HG02678 (cell line): Measurements from ENCODE around the gene PTPN7.
"Not testable (repeated sequence)": the region's sequence is repeated elsewhere in the genome, so short reads cannot be mapped to it uniquely, and the experiment has no call there.

Source experiments
- ATAC-seq: cut with Tn5 transposase; IDR thresholded peaks from one replicate; pipeline ENCODE4 v1.9.1; 2021; ENCODE audit warnings: mild to moderate bottlenecking, moderate library complexity; ENCODE audit not compliant: unreplicated experiment

The PTPN7 gene

DNA sequence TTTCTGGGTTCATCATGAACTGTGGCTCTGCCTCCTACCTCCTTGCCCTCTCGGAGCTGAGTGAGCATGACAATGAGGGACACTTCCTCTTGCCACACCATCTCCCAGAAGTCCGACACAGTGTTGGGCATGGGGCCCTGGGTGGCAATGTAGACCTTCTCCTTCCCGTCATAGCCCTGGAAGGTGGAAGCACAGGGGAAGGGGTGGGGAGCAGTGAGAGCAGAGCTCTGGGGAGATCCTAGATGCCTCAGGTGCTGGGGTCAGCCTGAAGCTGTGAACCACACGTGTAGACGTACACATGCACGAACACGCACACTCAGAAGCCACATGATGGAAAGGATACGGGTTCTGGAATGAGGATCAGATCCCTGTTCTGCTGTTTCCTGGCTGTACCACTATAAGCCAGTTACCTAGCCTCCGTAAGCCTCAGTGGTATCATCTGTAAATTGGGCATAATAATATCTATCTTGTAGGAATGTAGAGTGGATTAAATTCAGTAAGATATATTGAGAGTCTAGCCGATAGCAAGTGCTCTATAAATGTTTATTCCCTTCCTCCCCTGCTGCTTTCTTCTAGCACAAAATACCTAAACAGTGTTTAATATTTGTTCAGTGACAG is 6.1 kb downstream of the PTPN7 start:
- no peak for ATAC-seq

DNA sequence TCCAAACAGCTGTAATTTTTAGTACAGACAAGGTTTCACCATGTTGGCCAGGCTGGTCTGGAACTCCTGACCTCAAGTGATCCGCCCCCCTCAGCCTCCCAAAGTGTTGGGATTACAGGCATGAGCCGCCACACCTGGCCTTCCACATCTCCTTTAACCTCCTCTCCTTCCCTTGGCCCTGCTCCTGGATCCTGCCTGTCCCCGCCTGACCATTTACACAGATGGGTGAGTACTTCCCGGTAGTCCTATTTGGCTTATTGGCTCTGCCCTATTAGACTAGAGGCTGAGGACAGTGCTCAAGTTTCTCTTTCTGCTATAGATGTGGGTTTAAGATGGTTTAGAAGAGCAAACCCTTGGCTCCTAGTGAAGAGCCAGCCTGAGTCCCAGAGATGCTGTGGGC is 7.1 kb downstream of the PTPN7 start:
- ATAC-seq: no peak

DNA sequence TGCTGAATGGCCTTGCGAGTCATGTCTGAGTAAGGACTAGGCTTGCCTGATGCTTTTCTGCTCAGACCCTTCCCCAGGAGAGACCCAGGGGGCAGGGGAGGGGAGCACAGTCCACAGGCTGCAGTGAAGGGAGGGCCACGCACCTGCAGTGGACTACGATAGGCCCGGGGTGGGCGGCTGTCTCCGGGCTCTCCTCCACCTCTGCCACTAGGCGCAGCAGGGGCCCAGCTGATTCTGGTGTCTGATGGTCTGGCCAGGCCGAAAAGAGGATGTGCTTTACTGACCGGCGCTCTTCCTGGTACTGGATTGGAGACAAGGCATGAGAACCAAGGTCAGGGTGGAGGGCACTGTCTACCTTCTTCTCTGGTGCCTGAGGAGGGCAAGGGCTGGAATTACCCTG is 8.0 kb downstream of the PTPN7 start:
- no peak for ATAC-seq

DNA sequence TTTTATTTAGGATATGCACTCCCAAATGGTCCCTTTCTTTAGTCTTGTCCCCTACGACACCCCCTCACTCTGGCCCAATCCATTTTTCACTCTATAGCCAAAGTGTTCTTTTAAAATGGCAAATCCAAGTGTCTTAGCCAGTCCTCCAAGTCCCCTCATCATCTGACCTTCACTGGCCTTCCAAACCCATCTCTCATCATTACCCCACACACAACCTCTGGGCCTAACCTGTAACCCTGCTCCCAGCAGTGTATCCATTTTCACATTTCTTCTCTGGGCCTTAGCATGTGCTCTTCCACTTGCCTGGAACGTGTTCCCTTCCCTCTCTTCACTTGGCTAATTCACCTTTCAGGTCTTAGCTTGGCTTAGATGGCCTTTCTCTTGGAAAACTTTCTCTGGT is 9.4 kb downstream of the PTPN7 start:
- ATAC-seq: no peak

DNA sequence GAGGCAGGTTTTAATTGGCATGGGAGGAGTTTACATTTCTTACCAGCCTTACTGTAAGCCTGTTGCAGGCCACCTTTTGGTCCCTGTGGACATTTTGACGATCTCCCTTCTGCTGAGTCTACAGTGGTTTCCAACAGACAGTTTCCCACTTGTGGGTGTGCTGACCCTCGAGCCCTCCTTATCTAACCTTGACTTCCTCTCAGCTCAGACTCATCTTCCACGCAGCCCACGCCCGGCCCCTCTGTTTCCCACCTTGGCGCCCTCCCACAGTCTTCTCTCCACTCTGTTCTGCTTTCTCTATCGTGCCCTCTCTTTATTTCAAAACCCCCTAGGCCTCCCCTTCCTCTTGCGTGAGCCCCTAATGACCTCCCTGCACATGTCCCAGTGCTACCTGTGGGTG is 9.8 kb downstream of the PTPN7 start:
- no peak for ATAC-seq

DNA sequence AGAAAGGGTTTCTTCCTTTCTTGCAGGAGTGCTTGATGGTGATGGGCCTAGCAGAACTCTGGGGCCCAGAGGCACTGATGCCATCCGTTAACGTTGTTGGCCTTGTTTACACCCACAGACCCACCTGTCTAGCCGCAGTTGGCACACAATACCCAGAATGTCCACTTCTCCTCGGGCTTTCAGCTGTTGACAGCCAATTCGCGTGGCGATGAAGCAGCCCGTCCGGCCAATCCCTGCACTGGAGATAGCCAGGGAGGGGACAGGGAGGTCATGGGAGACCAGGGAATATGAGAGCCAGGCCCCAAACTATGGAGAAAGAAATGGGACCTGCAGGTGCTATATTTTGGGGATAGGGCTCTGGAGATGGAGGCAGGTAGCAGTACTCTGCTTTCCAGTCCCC is 10.2 kb downstream of the PTPN7 start:
- ATAC-seq: no peak

DNA sequence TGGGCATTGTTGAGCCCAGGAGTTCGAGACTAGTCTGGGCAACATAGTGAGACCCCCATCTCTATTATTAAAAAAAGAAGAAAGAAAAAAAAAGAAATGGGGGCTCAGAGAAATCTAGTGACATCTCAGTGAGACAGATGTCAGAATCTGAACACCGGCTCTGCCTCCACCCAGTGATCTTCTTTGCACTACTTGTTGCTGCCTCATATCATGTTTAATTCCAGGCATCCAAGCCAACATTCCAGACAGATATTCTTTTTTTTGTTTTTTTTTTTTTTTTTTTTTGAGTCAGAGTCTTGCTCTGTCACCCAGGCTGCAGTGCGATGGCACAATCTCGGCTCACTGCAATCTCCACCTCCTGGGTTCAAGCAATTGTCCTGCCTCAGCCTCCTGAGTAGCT is 10.8 kb downstream of the PTPN7 start:
- ATAC-seq: no peak

DNA sequence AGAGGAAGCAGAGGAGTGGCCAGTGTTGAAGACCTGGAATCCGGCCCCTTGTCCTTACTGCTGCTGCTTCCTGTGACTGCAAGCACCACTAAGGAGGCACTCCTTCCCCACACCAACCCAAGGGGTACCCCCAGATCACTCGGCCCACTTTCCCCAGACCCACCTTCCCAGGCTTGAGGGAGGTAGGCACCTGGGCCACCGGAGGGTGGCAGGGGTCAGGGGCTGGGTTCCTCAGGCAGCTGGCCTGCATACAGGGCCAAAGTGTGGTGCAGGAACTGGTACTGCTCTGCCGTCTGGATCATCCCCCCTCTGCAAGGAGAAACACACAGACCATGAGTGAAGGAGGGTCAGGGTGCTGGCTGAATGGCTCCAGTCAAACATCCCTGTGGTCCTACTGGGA is 12.0 kb downstream of the PTPN7 start:
- no peak for ATAC-seq

DNA sequence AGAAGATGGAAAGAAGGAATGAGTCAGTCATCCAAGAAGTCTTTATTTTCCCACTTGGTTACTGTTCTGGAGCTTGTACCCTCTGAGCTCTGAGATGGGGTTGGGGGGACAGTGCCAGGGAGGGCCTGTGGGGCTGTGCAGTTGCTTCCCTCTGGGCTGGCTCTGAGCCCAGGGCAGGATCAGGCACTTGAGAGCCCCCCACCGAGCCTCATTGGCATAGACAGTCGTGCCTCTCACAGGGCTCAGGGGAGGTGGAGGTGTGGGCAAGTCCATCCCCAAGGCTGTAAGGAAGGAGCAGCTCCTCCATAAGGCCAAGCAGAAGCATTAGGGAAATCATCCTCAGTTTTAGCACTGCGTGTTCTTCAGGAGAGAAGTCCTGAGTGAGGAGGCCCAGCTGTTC is 13.4 kb downstream of the PTPN7 start:
- ATAC-seq: no peak

DNA sequence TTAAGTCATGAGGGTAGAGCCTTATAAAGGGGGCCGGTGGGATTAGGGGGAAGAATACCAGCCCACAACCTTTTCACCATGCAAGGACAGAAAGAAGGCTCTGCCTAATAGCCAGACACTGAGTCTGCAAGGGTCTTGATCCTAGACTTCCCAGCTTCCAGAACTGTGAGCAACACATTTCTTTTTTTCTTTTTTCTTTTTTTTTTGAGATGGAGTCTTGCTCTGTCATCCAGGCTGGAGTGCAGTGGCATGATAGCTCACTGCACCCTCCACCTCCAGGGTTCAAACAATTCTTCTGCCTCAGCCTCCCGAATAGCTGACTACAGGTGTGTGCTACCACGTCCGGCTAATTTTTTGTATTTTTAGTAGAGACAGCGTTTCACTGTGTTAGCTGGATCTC is 14.1 kb downstream of the PTPN7 start:
- no peak for ATAC-seq

DNA sequence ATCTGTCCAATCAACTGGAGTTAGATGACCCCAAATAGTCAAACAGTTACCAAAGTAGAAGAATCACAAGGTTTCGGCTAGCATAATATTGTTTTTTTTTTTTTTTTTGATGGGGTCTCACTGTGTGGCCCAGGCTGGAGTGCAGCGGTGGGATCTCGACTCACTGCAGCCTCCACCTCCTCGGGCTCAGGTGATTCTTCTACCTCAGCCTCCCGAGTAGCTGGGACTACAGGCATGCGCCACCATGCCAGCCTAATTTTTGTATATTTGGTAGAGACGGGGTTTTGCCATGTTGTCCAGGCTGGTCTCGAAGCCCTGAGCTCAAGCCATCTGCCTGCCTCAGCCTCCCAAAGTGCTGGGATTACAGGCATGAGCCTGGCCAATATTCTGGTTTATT is 14.7 kb downstream of the PTPN7 start:
- ATAC-seq: not testable (repeated sequence)

DNA sequence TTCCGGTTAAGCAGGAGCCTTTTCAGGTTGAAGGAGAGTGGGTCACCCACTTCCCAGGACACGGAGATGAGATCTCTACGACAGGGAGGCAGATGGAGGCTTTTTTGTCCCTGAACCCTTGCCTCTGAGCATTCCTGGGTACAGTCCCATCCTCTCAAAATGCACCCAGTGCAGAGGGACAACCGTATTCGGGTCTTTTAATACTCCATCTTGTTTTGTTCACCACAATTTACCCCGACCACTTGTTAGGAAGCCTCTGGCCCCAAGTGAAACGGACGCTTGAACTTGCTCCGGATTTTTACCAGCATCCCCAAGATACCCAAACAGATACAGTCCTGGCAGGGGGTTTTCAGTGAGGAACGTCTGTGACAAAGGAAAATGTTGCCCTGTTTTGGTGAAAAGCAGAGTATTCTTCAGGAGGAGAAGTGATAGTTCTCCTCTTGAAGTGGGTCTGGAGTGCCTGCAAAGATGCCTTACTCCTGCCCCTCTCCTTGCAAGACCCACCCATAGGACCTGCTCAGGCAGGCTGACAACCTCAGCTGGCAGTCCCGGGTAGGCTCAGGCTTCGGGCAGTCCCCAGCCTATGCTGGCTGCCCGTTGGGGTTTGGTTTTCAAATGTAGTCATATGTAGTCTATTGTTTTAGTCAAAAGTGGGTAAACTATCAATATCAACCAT is 15.2 kb downstream of the PTPN7 start:
- ATAC-seq: no peak

DNA sequence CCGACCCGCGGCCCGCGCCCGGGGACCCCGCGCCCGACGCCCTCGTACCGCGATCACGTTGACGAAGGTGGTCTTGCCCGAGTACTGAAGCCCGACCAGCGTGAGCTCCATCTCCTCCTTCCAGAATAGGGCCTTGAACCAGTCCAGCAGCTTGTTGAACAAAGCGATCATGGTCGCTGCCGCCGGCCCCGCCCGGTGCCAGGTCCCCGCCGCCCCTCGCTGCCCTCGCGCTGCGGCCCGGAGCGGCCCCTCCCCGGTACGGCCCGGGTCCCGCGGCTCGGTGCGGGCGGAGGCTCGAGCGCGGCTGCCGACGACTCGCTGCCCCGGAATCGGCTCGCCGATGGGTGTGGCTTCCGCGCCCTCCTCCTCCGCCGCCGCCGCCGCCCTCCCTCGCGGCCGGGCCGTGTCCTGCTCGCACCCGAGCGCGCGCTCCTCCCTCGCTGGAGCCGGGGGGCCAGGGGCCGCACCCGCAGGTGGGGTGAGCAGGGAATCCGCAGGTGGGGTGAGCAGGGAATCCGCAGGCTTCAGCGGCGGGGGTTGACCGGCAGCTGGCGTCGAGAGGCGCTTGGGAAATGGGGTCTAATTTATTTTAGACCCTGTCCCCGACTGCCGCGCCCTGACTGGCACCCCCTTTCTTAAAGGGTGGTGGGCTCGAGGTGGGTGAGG is 15.9 kb downstream of the PTPN7 start, which contains the start of gene ARL8A:
ARL8A (minus strand) TSS at position 336 of the 666 bp plus-strand sequence; CDS start at position 171, 165 bp downstream.
- ATAC-seq: peak; percentile 68

DNA sequence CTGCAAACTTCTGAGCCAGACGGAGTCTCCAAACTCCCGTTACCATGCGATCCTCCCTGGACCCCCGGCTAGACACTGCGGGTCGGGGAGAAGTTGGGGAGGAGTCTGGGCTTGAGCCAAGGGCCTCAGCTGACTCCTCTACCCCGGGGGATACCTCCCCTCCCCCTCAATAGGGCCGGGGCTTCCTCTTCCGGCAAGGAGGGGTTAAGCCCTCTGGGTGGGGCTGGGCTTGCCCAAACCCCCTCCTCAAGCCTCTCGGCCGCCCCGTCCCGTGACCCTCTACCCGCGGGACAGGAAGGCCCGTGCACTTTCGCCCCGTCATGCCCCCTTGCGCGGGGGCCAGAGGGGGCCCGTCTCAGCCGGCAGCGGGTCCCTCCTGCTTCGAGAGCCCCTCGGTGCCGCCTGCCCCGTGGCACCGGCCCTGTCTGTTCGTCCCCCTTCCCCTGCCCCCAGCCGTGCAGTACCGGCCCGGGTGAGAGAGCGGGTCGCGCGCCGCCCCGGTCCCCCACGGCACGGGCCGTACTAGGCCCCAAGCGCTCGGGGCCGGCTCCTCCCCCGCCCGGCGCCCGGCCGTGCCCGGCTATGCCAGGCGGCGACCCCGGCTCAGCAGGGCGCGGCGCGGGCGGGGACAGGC is 16.5 kb downstream of the PTPN7 start:
- peak; percentile 40 for ATAC-seq

DNA sequence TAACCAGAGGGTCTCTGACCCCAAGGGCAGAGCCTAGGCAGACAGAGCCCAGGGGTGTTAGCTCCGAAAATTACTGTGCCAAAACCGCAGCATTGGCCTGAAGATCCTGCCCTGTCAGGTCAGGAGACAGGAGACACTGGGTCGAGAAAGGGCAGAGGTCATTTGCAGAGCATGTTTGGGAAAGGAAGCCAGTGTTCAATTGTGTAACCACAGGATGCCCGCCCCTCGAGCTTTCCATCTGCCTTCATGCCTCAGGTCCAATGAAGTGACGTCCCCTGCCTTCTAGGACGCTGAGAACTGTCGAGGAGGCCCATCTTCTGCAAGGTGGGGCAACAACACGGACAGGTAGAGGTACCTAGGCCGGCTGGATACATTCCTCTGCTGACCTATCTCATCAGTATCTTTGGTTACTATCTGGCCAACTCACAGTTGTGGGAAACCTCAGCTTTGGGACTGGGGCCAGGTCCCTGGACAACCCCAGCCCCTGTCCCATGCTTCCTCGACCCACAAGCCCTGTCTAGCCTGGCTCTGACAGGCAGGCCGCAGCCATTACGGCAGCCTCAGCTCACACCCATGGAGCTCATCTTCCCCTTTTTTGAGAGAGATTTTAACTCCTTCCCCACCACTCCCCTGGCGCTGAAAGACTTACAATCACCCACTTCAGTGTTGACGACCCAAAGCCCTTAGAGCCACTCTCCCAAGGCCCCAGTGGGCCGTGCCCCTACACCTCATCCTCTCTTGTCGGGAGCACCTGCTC is 17.2 kb downstream of the PTPN7 start:
- ATAC-seq: peak; percentile 20

DNA sequence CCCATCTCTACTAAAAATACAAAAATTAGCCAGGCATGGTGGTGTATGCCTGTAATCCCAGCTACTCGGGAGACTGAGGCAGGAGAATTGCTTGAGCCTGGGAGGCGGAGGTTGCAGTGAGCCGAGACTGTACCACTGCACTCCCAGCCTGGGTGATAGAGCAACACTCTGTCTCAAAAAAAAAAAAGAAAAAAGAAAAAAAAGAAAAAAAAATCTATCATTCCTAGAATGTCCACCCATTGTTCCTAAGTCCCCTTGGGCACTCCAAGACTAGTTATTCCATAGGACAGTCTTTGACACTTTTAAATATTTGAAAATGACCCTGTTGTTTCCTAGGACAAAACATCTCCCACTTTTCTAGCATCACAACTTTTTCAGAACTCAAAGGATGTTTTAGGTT is 18.9 kb downstream of the PTPN7 start:
- ATAC-seq: not testable (repeated sequence)

DNA sequence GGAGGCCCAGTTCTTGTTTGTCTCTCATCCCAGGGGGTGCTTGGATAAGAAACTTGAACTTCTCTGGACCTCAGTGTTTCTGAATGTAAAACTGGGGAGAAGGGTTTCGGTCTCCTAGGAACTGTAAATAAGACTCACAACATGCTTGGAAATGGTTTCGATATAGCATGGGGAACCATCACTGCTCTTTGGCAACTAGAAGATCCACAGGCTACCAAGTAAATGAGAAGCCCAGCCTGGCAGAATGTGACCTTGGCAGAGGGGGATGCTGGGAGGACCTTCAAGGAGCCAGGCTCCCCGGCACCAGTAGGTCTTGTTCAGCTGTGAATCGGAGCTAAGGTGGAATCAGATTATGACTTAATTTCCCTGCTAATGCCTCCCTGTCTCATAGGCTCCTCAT is 19.6 kb downstream of the PTPN7 start:
- ATAC-seq: no peak

DNA sequence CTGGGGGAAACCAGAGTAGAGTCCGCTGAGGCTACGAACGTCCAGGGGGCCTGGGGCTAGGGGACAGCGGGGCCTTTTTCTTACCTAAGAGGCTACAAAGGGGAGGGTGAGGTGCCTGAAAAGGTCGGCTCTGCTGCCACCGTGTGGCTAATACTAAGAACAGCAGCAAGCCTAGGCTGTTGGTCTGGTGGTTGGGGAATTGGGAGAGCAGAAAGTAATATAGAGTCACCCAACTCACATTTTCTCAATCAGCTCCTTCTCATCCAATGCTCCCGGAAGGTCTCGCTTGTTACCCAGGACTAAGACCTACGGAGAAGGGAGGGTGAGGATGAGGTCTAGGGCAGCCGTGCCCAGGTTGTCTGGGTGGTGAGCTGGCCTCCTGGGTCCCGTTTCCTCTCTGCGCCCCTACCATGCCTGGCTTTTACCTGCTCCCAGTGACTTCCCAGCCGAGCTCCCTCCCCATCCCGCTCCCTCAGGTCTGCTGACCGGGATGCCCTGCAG is 25.1 kb downstream of the PTPN7 start:
- ATAC-seq: peak; percentile 70

DNA sequence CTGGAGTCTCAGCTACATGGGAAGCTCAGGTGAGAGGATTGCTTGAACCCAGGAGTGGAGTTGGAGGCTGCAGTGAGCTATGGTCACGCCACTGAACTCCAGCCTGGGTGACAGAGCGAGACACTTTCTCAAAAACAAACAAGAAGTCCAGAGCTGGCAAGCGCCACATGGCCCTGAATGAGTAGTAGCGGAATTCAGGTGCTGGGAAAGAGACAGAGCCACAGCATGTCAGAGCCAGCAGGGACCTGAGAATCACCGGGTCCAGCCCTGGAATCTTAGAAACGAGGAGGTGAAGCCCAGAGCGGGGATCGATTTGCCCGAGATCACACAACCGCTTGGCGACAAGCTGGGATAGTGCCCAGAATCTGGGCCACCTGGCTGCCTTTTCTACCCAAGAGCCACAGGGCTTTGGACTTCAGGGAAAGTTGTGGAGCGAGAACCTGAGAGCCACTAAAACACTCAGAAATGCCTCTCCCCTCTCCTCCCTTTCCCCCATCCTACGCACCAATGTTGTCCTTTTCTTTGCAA is 25.7 kb downstream of the PTPN7 start:
- no peak for ATAC-seq

DNA sequence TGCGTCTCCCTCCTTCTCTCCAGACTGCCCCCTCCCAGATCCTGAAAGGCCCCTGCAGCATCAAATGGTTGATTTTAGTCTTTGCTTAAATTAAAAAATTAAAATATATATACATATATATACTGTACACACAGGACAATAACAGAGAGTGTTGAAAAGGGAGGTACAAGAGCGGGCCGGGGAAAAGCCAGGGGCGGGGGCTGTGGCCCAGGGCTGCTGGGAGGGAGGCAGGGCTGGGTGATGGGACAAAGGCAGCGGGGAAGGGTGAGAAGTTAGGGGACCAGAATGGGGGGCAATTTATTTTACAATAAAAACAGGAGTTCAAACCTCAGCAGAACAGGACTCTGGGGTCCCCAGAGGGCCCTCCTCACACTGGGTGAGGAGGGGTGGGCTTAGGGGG is 26.4 kb downstream of the PTPN7 start:
- ATAC-seq: no peak

DNA sequence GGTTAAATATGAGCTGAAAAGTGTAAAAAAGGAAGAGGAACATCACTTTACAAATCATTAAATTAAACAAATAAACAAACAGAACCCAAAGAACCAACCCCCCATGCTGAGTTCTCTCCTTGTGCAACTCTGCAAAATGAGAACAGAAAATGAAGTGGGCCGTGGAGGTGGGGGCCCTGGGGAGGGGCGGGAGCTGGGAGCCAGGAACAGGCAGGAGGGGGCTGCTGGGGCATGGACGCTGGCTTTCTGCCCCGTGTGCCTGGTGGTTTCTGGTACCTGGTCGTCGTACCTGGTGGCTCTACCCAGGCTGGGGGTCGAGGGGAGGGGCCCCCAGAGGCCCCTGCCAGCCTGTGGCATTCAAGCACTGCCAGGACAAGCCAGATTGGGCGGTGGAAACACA is 26.9 kb downstream of the PTPN7 start:
- ATAC-seq: no peak
